HepG2 (cell line): ENCODE data around the gene GRB10. TPM values are rescaled to one million over a fixed set of nuclear protein-coding genes. Genes with fewer than 3 reads are reported as not detected.

Experiments
- ARNT2 ChIP-seq: sonication (generic); formaldehyde crosslinking; IDR thresholded peaks from 2 replicates; pipeline ENCODE4 v1.8.0; 2022; ENCODE audit warnings: mild to moderate bottlenecking, low read depth, missing genetic modification reagents, moderate library complexity
- EED ChIP-seq: sonication (generic); formaldehyde crosslinking; IDR thresholded peaks from 2 replicates; pipeline ENCODE4 v1.5.0; 2020; ENCODE audit warnings: mild to moderate bottlenecking, missing genetic modification reagents
- FOXK2 ChIP-seq: fragments of 450-650 bp; IDR thresholded peaks from 2 replicates; pipeline ENCODE4 v1.6.1; 2016
- HNF1A ChIP-seq, 2 experiments: sonication (generic) in 1 of 2; formaldehyde crosslinking in 1 of 2; IDR thresholded peaks; 2 replicates each; pipeline versions ENCODE4 v1.4.0 to v1.6.1; 2016 to 2020; ENCODE audit warnings: borderline replicate concordance in 1 of 2, low read depth in 1 of 2, mild to moderate bottlenecking in 1 of 2, missing genetic modification reagents in 1 of 2
- HOXD1 ChIP-seq: sonication (generic); formaldehyde crosslinking; IDR thresholded peaks from 2 replicates; pipeline ENCODE4 v1.5.0; 2020; ENCODE audit warnings: missing genetic modification reagents
- KDM4B ChIP-seq: sonication (generic); formaldehyde crosslinking; IDR thresholded peaks from 2 replicates; pipeline ENCODE4 v1.4.0; 2020; ENCODE audit warnings: missing genetic modification reagents
- MAF1 ChIP-seq: sonication (generic); formaldehyde crosslinking; IDR thresholded peaks from 2 replicates; pipeline ENCODE4 v1.5.0; 2020; ENCODE audit warnings: missing genetic modification reagents, borderline replicate concordance
- NR2C2 ChIP-seq: sonication (generic); formaldehyde crosslinking; IDR thresholded peaks from 2 replicates; pipeline ENCODE4 v1.4.0; 2020; ENCODE audit warnings: missing genetic modification reagents, mild to moderate bottlenecking, moderate library complexity, borderline replicate concordance
- PRDM15 ChIP-seq: sonication (generic); formaldehyde crosslinking; IDR thresholded peaks from 2 replicates; pipeline ENCODE4 v1.4.0; 2020; ENCODE audit warnings: missing genetic modification reagents
- SKI ChIP-seq: fragments of 450-650 bp; IDR thresholded peaks from one replicate; pipeline ENCODE4 v1.6.1; 2018; ENCODE audit warnings: mild to moderate bottlenecking; ENCODE audit not compliant: partially characterized antibody
- SP4 ChIP-seq: sonication (generic); formaldehyde crosslinking; IDR thresholded peaks from 2 replicates; pipeline ENCODE4 v1.8.1; 2023; ENCODE audit warnings: mild to moderate bottlenecking, missing genetic modification reagents
- ZNF354B ChIP-seq: sonication (generic); formaldehyde crosslinking; IDR thresholded peaks from 2 replicates; pipeline ENCODE4 v1.8.0; 2022; ENCODE audit warnings: mild to moderate bottlenecking, missing genetic modification reagents
- ZNF713 ChIP-seq: sonication (generic); formaldehyde crosslinking; IDR thresholded peaks from 2 replicates; pipeline ENCODE4 v1.4.0; 2020; ENCODE audit warnings: mild to moderate bottlenecking, missing genetic modification reagents
- polyA plus RNA-seq, 8 experiments: library from polyadenylated mRNA; depleted of rRNA in 3 of 8; stranded (reverse) in 7 of 8; unstranded in 1 of 8; fragments of >200 nt; fragmentation: Illumina TruSeq in 4 of 8; extraction: Trizol in 4 of 8; gene quantifications; 2 replicates each; pipeline versions ENCODE4 v1.2.1 to v1.2.3, GENCODE V29; 2011 to 2016; ENCODE audit warnings: low read depth in 4 of 8, missing spikeins in 1 of 8, mixed read lengths in 1 of 8; ENCODE audit not compliant: insufficient read depth in 1 of 8
- total RNA-seq, 5 experiments: library from RNA; depleted of rRNA; stranded (reverse); fragments of >200 nt; fragmentation: Illumina TruSeq; extraction: Trizol; gene quantifications; 2 replicates each; pipeline ENCODE4 v1.2.3, GENCODE V29; 2016; ENCODE audit warnings: low read depth in 1 of 5
- TF ChIP-seq, protein P1 (sequence below): sonication (generic); formaldehyde crosslinking; IDR thresholded peaks from 2 replicates; pipeline ENCODE4 v1.5.0; 2020; ENCODE audit warnings: mild to moderate bottlenecking, missing genetic modification reagents, borderline replicate concordance
- TF ChIP-seq, protein P2 (sequence below): sonication (generic); formaldehyde crosslinking; IDR thresholded peaks from 2 replicates; pipeline ENCODE4 v1.5.0; 2020; ENCODE audit warnings: missing genetic modification reagents, mild to moderate bottlenecking, borderline replicate concordance

Gene GRB10
- total and polyA plus RNA-seq, 2 of the 13 experiments (the other 11 are each of a cell fraction or from before 2014, with no cell fraction given): 4.0 to 6.8 TPM

GRCh38 chr7:50565559-50565916 is 217.2 kb downstream of the GRB10 start (continued):
- TF ChIP-seq HNF1A (IDR thresholded peaks at IDR 0.05; ENCODE audit: low read depth) (no peak), HNF1A (CRISPR knock-in tag; IDR thresholded peaks at IDR 0.05; ENCODE audit: borderline replicate concordance) (peak; percentile 43; the same call in 1 of the 2 replicates), EED (CRISPR knock-in tag) (no peak), NR2C2 (CRISPR knock-in tag) (peak; percentile 21; the same call in 1 of the 2 replicates), SKI (no peak), ARNT2 (CRISPR knock-in tag) (no peak), FOXK2 (no peak), MAF1 (CRISPR knock-in tag) (no peak), ZNF713 (CRISPR knock-in tag) (no peak), SP4 (CRISPR knock-in tag) (0 out of 2 replicates have a peak, but pooled peaks have one; percentile 34), KDM4B (CRISPR knock-in tag) (no peak), HOXD1 (CRISPR knock-in tag) (no peak), PRDM15 (no peak), ZNF354B (no peak)
- TF ChIP-seq, protein P1, sequence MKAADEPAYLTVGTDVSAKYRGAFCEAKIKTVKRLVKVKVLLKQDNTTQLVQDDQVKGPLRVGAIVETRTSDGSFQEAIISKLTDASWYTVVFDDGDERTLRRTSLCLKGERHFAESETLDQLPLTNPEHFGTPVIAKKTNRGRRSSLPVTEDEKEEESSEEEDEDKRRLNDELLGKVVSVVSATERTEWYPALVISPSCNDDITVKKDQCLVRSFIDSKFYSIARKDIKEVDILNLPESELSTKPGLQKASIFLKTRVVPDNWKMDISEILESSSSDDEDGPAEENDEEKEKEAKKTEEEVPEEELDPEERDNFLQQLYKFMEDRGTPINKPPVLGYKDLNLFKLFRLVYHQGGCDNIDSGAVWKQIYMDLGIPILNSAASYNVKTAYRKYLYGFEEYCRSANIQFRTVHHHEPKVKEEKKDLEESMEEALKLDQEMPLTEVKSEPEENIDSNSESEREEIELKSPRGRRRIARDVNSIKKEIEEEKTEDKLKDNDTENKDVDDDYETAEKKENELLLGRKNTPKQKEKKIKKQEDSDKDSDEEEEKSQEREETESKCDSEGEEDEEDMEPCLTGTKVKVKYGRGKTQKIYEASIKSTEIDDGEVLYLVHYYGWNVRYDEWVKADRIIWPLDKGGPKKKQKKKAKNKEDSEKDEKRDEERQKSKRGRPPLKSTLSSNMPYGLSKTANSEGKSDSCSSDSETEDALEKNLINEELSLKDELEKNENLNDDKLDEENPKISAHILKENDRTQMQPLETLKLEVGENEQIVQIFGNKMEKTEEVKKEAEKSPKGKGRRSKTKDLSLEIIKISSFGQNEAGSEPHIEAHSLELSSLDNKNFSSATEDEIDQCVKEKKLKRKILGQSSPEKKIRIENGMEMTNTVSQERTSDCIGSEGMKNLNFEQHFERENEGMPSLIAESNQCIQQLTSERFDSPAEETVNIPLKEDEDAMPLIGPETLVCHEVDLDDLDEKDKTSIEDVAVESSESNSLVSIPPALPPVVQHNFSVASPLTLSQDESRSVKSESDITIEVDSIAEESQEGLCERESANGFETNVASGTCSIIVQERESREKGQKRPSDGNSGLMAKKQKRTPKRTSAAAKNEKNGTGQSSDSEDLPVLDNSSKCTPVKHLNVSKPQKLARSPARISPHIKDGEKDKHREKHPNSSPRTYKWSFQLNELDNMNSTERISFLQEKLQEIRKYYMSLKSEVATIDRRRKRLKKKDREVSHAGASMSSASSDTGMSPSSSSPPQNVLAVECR (CRISPR knock-in tag): peak; percentile 5; the same call in 1 of the 2 replicates
- TF ChIP-seq, protein P2, sequence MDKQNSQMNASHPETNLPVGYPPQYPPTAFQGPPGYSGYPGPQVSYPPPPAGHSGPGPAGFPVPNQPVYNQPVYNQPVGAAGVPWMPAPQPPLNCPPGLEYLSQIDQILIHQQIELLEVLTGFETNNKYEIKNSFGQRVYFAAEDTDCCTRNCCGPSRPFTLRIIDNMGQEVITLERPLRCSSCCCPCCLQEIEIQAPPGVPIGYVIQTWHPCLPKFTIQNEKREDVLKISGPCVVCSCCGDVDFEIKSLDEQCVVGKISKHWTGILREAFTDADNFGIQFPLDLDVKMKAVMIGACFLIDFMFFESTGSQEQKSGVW (CRISPR knock-in tag): no peak
